ENCODE results near the gene CHD5.

Gene CHD5

GRCh38 chr1:6148497-6149241 is 31.5 kb downstream of the CHD5 start:
- FAIRE-seq (no peak), DNase-seq (ENCODE audit: insufficient read length, low spot score) (peak; percentile 37)
- TF ChIP-seq POLR2A (IDR thresholded peaks at IDR 0.05; ENCODE audit: low read depth, low read length), result no peak

DNA sequence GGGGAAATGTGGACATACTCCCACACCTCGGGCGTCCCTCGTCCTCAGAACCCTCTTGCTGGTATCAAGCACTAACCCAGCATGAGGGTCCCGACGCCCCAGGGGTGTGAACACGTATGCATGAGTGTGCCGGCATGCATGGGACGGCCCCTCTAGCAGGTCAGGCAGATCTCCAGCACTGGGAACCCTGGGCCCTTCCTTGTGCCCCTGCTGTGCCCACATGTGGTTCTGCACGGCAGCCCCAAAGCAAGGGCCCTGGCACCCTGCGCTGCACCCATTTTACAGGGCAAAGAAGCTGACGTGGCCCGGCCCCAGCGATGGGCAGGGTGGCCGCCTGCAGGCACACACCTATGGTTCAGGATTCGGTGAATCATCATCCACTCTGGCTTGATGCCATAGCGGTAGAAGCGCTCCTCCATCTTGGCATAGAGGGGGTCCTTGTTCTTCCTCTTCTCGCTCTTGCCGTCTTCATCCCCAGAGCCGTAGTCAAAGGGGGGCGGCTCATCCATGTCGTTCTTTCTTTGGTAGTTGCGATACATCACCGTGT is 34.2 kb downstream of the CHD5 start:
- TF ChIP-seq POLR2A (IDR thresholded peaks at IDR 0.05; ENCODE audit: low read depth, low read length), result no peak
- DNase-seq (ENCODE audit: insufficient read length, low spot score) (no peak), FAIRE-seq (no peak)

DNA sequence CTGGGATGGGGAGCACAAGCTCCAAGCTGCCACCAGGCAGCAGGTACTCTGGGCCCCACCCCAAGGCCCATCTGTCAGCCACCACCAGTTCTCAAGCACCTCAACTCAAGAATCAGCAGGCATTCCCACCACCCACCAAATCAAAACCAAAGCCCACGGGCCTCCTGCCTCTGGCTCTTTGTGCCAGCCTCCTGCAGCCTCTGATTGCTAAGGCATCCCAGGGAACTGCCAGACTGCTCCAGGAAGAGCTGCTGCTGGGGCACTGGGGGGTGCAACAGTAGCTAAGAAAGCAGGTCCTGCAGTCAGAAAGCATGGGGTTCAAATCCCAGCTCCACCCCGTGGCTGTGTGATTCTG is 34.7 kb downstream of the CHD5 start:
- no peak for TF ChIP-seq POLR2A (IDR thresholded peaks at IDR 0.05; ENCODE audit: low read depth, low read length)
- no peak for FAIRE-seq
- no peak for DNase-seq (ENCODE audit: insufficient read length, low spot score)

DNA sequence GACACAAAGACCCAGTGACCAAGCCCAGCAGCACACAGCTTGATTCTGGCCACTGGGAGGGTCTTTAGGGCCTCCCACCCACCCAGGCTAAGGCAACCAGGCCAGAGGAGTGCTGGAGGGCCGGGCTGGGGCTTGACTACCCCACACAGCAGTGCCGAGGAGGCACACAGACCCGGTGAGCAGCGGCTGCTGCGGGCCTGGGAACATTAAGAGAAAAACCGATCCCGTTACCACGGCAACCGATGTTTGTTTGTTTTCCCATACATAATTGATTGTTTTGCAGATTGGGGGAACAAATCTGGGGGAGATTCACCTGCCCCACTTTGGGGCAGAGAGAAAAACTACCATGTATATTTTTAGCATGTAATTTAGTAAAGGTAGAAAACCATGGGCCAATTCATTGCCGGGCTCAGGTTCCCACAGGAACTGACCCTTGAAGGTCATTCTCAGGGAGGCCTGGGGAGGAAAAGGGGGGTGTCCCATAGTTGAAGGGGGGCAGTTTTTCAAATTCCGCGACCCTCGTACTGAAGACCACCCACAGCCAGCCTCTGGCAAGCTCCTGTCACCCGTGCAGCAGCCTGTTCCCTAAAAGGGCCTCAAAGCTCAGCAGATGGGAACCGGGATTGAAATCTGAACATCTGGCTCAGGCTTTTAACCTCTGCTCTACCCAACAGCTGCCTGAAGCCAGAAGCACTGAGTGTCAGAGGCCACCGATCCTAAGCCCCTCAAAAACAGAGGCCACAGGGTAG is 35.3 kb downstream of the CHD5 start:
- FAIRE-seq (no peak), DNase-seq (ENCODE audit: insufficient read length, low spot score) (no peak)
- no peak for TF ChIP-seq POLR2A (IDR thresholded peaks at IDR 0.05; ENCODE audit: low read depth, low read length)

GRCh38 chr1:6144175-6144574 is 35.9 kb downstream of the CHD5 start:
- DNase-seq (ENCODE audit: insufficient read length, low spot score) (no peak), FAIRE-seq (no peak)
- no peak for TF ChIP-seq POLR2A (IDR thresholded peaks at IDR 0.05; ENCODE audit: low read depth, low read length)

DNA sequence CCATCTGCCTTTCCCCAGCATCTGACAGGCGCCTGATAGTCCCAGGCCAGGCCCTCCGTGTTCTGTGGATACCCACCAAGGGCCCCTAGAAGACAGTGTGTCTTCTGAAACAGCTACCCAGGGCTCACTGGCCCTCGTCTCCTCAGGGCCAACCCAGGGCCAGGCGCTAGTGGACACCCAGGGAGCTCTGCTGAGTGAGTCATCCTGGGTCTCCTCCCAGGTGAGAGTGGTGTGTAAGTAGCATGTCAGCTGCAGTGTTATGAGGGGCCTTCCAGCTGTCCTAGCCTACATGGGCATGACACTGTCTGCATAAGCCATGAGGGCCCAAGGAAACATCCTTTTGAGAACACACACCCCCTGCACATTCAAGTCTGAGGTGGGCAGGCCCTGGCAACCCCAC is 36.7 kb downstream of the CHD5 start:
- no peak for DNase-seq (ENCODE audit: insufficient read length, low spot score)
- no peak for FAIRE-seq
- TF ChIP-seq POLR2A (IDR thresholded peaks at IDR 0.05; ENCODE audit: low read depth, low read length), result no peak

GRCh38 chr1:6142734-6143133 is 37.4 kb downstream of the CHD5 start:
- DNase-seq (ENCODE audit: insufficient read length, low spot score) (no peak), FAIRE-seq (no peak)
- no peak for TF ChIP-seq POLR2A (IDR thresholded peaks at IDR 0.05; ENCODE audit: low read depth, low read length)

GRCh38 chr1:6142036-6142621 is 38.0 kb downstream of the CHD5 start:
- FAIRE-seq, result no peak
- no peak for TF ChIP-seq POLR2A (IDR thresholded peaks at IDR 0.05; ENCODE audit: low read depth, low read length)
- no peak for DNase-seq (ENCODE audit: insufficient read length, low spot score)

DNA sequence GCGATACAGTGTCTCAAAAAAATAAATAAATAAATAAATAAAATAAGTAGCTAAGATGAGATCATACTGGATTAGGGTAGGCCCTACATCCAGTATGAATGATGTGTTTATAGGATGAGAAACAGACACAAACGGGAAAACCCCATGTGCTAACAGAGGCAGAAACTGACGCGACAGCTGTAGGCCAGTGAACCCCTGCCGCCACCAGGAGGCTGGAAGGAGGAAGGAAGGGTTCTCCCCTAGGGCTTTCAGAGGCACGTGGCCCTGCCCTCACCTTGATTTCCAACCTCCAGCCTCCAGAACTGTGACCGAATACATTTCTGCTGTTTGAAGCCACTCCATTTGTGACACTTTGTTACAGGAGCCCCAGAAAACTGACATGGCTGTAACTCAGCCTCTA is 38.5 kb downstream of the CHD5 start:
- no peak for FAIRE-seq
- TF ChIP-seq POLR2A (IDR thresholded peaks at IDR 0.05; ENCODE audit: low read depth, low read length), result no peak
- no peak for DNase-seq (ENCODE audit: insufficient read length, low spot score)

DNA sequence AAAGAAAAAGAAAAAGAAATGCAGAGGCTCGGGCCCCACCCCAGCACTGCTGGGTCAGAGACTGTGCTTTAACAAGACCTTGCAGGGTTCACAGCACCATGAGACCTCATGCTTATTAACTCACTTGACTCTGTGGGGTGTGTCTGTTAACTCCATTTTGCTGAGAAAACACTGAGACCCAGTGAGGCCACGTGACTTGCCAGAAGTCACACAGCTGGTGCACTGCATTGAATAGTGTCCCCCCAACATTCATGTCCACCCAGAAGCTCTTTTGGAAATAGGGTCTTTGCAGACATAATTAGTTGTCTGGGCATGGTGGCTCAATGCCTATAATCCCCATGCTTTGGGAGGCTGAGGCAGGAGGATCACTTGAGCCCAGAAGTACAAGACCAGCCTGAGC is 39.7 kb downstream of the CHD5 start:
- DNase-seq (ENCODE audit: insufficient read length, low spot score) (no peak), FAIRE-seq (no peak)
- TF ChIP-seq POLR2A (IDR thresholded peaks at IDR 0.05; ENCODE audit: low read depth, low read length), result no peak

DNA sequence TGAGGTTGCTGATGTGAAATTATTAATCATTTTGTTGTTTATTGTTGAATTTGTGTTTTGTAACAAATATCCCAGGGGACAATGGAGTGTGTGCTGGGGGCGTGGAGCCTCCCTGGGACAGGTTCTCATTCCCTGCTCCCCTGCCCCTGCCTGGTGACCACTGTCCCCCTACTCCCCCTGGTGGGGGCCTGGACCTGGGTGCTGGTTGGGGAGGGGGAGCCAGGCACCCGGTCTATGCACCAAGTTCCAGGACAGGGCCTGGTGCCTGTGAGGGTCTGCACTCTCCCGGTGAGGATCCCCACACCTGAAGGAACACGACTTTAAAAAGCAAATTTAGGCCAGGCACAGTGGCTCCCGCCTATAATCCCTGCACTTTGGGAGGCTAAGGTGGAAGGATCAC is 42.4 kb downstream of the CHD5 start:
- no peak for DNase-seq (ENCODE audit: insufficient read length, low spot score)
- FAIRE-seq, result no peak
- no peak for TF ChIP-seq POLR2A (IDR thresholded peaks at IDR 0.05; ENCODE audit: low read depth, low read length)

- TF ChIP-seq POLR2A (IDR thresholded peaks at IDR 0.05; ENCODE audit: low read depth, low read length), result no peak
- FAIRE-seq, result no peak
- no peak for DNase-seq (ENCODE audit: insufficient read length, low spot score)
These were observed 43.5 kb downstream of the CHD5 start for GRCh38 chr1:6136516-6137220.

DNA sequence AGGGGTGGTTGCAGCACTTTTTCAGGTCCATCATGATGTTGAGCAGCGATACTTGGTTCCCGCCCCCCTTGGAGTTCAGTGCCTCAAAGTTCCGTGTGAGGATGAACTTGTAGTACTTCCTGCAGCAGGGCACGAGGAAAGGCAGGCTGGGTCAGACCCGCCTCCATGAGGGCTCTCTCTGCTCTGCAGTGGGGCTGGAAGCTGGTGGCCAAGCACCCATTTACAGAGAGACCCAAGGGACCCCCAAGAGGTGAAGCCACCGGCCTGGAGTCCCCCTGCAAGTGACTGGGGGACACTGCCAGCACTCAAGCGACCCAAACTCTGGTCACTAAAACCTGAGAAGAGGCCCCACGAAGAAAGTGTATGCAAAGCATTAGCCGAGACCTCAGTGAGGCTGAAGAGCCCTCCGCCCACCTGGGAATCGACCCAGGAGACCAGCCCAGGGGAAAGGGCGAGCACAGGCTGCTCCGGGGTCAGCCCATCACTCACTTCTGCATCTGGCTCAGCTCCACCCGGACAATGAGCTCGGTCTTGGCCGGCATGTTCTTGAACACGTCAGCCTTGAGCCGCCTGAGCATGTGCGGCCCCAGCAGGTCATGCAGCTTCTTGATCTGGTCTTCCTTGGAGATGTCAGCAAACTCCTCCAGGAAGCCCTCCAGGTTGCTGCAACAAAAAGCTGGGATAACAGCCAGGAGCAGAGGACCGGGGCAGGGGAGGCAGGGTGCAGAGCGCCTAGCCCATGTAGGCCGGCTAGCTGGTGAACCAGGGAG is 45.2 kb downstream of the CHD5 start:
- DNase-seq (ENCODE audit: insufficient read length, low spot score), result no peak
- no peak for TF ChIP-seq POLR2A (IDR thresholded peaks at IDR 0.05; ENCODE audit: low read depth, low read length)
- no peak for FAIRE-seq

All from H54 (cell line).